ENCODE data around the gene AWAT1.

DNA sequence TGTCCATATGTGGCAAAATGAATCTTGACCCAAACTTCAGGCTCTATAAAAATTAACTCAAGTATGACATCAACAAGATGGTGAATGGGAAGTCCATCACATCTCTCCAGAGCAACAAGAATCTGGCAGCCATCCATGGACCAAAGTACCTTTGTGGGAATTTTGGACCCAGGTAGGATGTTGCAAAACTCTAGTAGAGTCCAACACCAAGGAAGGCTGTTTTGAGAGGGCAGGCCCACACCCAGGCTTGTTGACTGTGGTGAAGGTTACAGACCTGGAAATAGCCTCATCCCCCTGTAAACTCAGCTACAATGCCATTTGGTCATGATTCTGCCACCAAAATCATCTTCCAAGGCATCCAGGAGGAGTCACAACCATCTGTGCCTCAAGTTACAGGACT lies 44.2 kb upstream of the AWAT1 start:
- TF ChIP-seq, protein P1, sequence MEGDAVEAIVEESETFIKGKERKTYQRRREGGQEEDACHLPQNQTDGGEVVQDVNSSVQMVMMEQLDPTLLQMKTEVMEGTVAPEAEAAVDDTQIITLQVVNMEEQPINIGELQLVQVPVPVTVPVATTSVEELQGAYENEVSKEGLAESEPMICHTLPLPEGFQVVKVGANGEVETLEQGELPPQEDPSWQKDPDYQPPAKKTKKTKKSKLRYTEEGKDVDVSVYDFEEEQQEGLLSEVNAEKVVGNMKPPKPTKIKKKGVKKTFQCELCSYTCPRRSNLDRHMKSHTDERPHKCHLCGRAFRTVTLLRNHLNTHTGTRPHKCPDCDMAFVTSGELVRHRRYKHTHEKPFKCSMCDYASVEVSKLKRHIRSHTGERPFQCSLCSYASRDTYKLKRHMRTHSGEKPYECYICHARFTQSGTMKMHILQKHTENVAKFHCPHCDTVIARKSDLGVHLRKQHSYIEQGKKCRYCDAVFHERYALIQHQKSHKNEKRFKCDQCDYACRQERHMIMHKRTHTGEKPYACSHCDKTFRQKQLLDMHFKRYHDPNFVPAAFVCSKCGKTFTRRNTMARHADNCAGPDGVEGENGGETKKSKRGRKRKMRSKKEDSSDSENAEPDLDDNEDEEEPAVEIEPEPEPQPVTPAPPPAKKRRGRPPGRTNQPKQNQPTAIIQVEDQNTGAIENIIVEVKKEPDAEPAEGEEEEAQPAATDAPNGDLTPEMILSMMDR (IDR thresholded peaks at IDR 0.05; ENCODE audit: insufficient read depth, low read depth, low read length), result no peak
- no peak for TF ChIP-seq EZH2 (IDR thresholded peaks at IDR 0.05; ENCODE audit: insufficient read depth, low read length)
